ENCODE data around the gene FAM3A. TPM values are rescaled to one million over a fixed set of nuclear protein-coding genes. Genes with fewer than 3 reads are reported as not detected.

Gene FAM3A
- total and polyA plus RNA-seq, 2 of the 8 experiments (the other 6 are each of a cell fraction or from before 2014, with no cell fraction given), result 16.2 to 18.6 TPM

GRCh38 chrX:154481195-154481594, 34.8 kb downstream of the FAM3A start:
- Histone ChIP-seq H3K27me3 (replicated peaks in 1 of 4; ENCODE audit: control insufficient read depth in 3 of 4, extremely low read depth in 1 of 4, insufficient read depth in 3 of 4, low read length in 3 of 4) (no peaks in the 10 kb centered on the region), H3K4me3 (ENCODE audit: extremely low read depth in 1 of 4, insufficient read depth in 2 of 4, low read depth in 3 of 4, low read length in 4 of 4) (no peak overlapping the region), H3K79me1 (ENCODE audit: low read depth, low read length) (no peaks in the 10 kb centered on the region), H3K9me3 (ENCODE audit: insufficient read depth in 2 of 2, low read depth in 1 of 2, low read length in 1 of 2) (no peaks in the 10 kb centered on the region), H3K14ac (ENCODE audit: insufficient read length) (no peak overlapping the region), H2BK12ac (ENCODE audit: low read depth, low read length) (no peak overlapping the region), H3K18ac (ENCODE audit: extremely low read depth, low read length) (no peak overlapping the region), H3K36me3 (ENCODE audit: control insufficient read depth in 2 of 4, insufficient read depth in 4 of 4, low read length in 3 of 4) (peaks cover 0 to 13% (median 0%) of the 10 kb centered on the region in 4 experiments; a peak in 2 of 8 replicates), H2BK120ac (replicated peaks; ENCODE audit: low read depth, low read length) (no peak overlapping the region), H3K27ac (ENCODE audit: low read depth, low read length) (no peak overlapping the region), H3K23ac (ENCODE audit: insufficient read length) (no peak overlapping the region), H2BK5ac (ENCODE audit: low read depth, low read length) (no peak overlapping the region), H3K4me2 (ENCODE audit: insufficient read depth in 1 of 2, low read depth in 2 of 2, low read length in 2 of 2) (no peak overlapping the region), H2AK5ac (ENCODE audit: low read depth, low read length) (no peak overlapping the region), H3K56ac (replicated peaks; ENCODE audit: insufficient read length, low read depth, low read length) (no peak overlapping the region), H2AFZ (ENCODE audit: low read length) (no peak overlapping the region), H4K91ac (replicated peaks; ENCODE audit: insufficient read length, low read length) (no peak overlapping the region), H2BK15ac (ENCODE audit: low read length) (no peak overlapping the region), H2BK20ac (ENCODE audit: low read length) (no peak overlapping the region), H3K9ac (replicated peaks in 1 of 4; ENCODE audit: extremely low read depth in 1 of 4, low read depth in 3 of 4, low read length in 3 of 4) (no peak overlapping the region), H4K8ac (ENCODE audit: extremely low read depth, insufficient read depth, low read length) (no peak overlapping the region), H4K20me1 (replicated peaks in 1 of 2; ENCODE audit: control insufficient read depth in 1 of 2, insufficient read depth in 2 of 2, low read length in 2 of 2) (peaks cover 0 to 2% of the 10 kb centered on the region in 2 experiments), H3K79me2 (ENCODE audit: control insufficient read depth in 1 of 2, insufficient read depth in 2 of 2, low read length in 2 of 2) (no peaks in the 10 kb centered on the region), H4K5ac (ENCODE audit: insufficient read length, low read depth, low read length) (no peak overlapping the region), H3K4me1 (replicated peaks in 1 of 4; ENCODE audit: control insufficient read depth in 3 of 4, insufficient read depth in 4 of 4, low read length in 3 of 4) (peaks cover 0 to 6% (median 2%) of the 10 kb centered on the region in 4 experiments; a peak in 4 of 7 replicates), H3K23me2 (ENCODE audit: low read depth, low read length) (0 out of 2 replicates have a peak, but pooled peaks cover 3% of the 10 kb centered on the region), H3K4ac (replicated peaks; ENCODE audit: insufficient read length, low read depth, low read length) (no peak overlapping the region)
- FAIRE-seq (no peak), DNase-seq (ENCODE audit: low read depth in 1 of 2, low spot score in 2 of 2) (no peak)
- CTCF ChIA-PET (ENCODE audit: partially characterized antibody), result interaction anchor here (0.8 kb wide), 1 partner anchor 108 kb away, joined by 3 read pairs; no protein-coding TSS in a partner anchor
- 100% methylated on average over 2 of the region's 5 CpGs; no CpG with 5 or more reads in 1 of the 2 experiments for WGBS, 2 experiments (ENCODE audit: extremely low coverage in 1 of 2, insufficient coverage in 1 of 2, insufficient read length in 1 of 2, insufficient replicate concordance in 2 of 2, low coverage in 1 of 2, low lambda C conversion rate in 2 of 2, missing lambda C conversion rate in 1 of 2)
- POLR2A ChIA-PET (ENCODE audit: partially characterized antibody), result interaction anchor here (1.2 kb wide), 1 partner anchor 9 kb away, joined by 7 read pairs; the partner anchor contains the start of gene SLC10A3
- TF ChIP-seq BRCA1 (IDR thresholded peaks at IDR 0.05; ENCODE audit: low read depth, low read length), result no peak
- TF ChIP-seq CEBPB (IDR thresholded peaks at IDR 0.05; ENCODE audit: low read depth, low read length), result no peak
- TF ChIP-seq PHF8 (conservative IDR thresholded peaks at IDR 0.05; ENCODE audit: low read depth, low read length), result no peak
- no peak for TF ChIP-seq SRF (IDR thresholded peaks at IDR 0.05; ENCODE audit: low read depth, low read length)

All from H1 (cell line).